ENCODE data around the gene MED27. TPM values are rescaled to one million over a fixed set of nuclear protein-coding genes. Genes with fewer than 3 reads are reported as not detected.

The MED27 gene
- total RNA-seq, 1 experiment from 2014 or later: 38.4 TPM

GRCh38 chr9:131879911-131880290 is 199.8 kb downstream of the MED27 start:
- intact Hi-C loops (cut with micrococcal nuclease): no loop called here
- Histone ChIP-seq H3K27ac (ENCODE audit: low read length) (no peak overlapping the region), H3K9me2 (replicated peaks; ENCODE audit: low read length) (no peaks in the 10 kb centered on the region), H3K4me2 (ENCODE audit: low read length) (no peak overlapping the region), H2AFZ (ENCODE audit: low read length) (no peak overlapping the region), H3K79me2 (ENCODE audit: low read length) (no peaks in the 10 kb centered on the region), H3K9ac (ENCODE audit: low read length) (no peak overlapping the region), H3K9me3 (ENCODE audit: low read length) (no peaks in the 10 kb centered on the region), H3F3A (ENCODE audit: low read length, unreplicated experiment) (no peaks in the 10 kb centered on the region), H3K4me3 (ENCODE audit: low read length) (no peak overlapping the region), H4K20me1 (ENCODE audit: low read length) (no peaks in the 10 kb centered on the region), H3K27me3 (ENCODE audit: low read length) (no peaks in the 10 kb centered on the region), H3K4me1 (ENCODE audit: insufficient read depth, low read length) (peaks cover 15% of the 10 kb centered on the region), H3K36me3 (ENCODE audit: low read depth, low read length) (no peaks in the 10 kb centered on the region)
- ATAC-seq (no peak), DNase-seq (no peak)
- ChIA-PET POLR2A (ENCODE audit: unreplicated experiment) (no interaction called here), CTCF (no interaction called here)
- TF ChIP-seq CTCF (conservative IDR thresholded peaks at IDR 0.05; ENCODE audit: low read depth, low read length) (no peak), EZH2 (IDR thresholded peaks at IDR 0.05; ENCODE audit: low read length, unreplicated experiment) (no peak), EZH2phosphoT487 (IDR thresholded peaks at IDR 0.05; ENCODE audit: borderline replicate concordance, low read length) (no peak)
- BruUV-seq (replicated peaks): no TSS peak

GRCh38 chr9:131879181-131879910 is 200.3 kb downstream of the MED27 start:
- Histone ChIP-seq H4K20me1 (ENCODE audit: low read length) (no peaks in the 10 kb centered on the region), H3K4me3 (ENCODE audit: low read length) (no peak overlapping the region), H3K9me2 (replicated peaks; ENCODE audit: low read length) (no peaks in the 10 kb centered on the region), H3K9me3 (ENCODE audit: low read length) (no peaks in the 10 kb centered on the region), H3K27me3 (ENCODE audit: low read length) (no peaks in the 10 kb centered on the region), H2AFZ (ENCODE audit: low read length) (no peak overlapping the region), H3F3A (ENCODE audit: low read length, unreplicated experiment) (no peaks in the 10 kb centered on the region), H3K4me2 (ENCODE audit: low read length) (no peak overlapping the region), H3K4me1 (ENCODE audit: insufficient read depth, low read length) (peaks cover 15% of the 10 kb centered on the region), H3K79me2 (ENCODE audit: low read length) (no peaks in the 10 kb centered on the region), H3K27ac (ENCODE audit: low read length) (no peak overlapping the region), H3K9ac (ENCODE audit: low read length) (no peak overlapping the region), H3K36me3 (ENCODE audit: low read depth, low read length) (no peaks in the 10 kb centered on the region)
- intact Hi-C loops (cut with micrococcal nuclease): no loop called here
- TF ChIP-seq CTCF (conservative IDR thresholded peaks at IDR 0.05; ENCODE audit: low read depth, low read length) (no peak), EZH2 (IDR thresholded peaks at IDR 0.05; ENCODE audit: low read length, unreplicated experiment) (no peak), EZH2phosphoT487 (IDR thresholded peaks at IDR 0.05; ENCODE audit: borderline replicate concordance, low read length) (no peak)
- ATAC-seq: no peak
- DNase-seq: no peak
- BruUV-seq (replicated peaks): no TSS peak
- ChIA-PET CTCF (no interaction called here), POLR2A (ENCODE audit: unreplicated experiment) (no interaction called here)

- Histone ChIP-seq H3K9me2 (replicated peaks; ENCODE audit: low read length) (no peaks in the 10 kb centered on the region), H3F3A (ENCODE audit: low read length, unreplicated experiment) (no peaks in the 10 kb centered on the region), H3K4me2 (ENCODE audit: low read length) (no peak overlapping the region; the same call in 1 of the 2 replicates), H3K36me3 (ENCODE audit: low read depth, low read length) (no peaks in the 10 kb centered on the region), H3K9me3 (ENCODE audit: low read length) (no peaks in the 10 kb centered on the region), H3K27me3 (ENCODE audit: low read length) (no peaks in the 10 kb centered on the region), H2AFZ (ENCODE audit: low read length) (no peak overlapping the region), H3K4me1 (ENCODE audit: insufficient read depth, low read length) (peaks cover 15% of the 10 kb centered on the region), H3K4me3 (ENCODE audit: low read length) (no peak overlapping the region), H3K9ac (ENCODE audit: low read length) (no peak overlapping the region), H3K27ac (ENCODE audit: low read length) (peak overlapping the region; percentile 8; the same call in 1 of the 2 replicates), H4K20me1 (ENCODE audit: low read length) (no peaks in the 10 kb centered on the region), H3K79me2 (ENCODE audit: low read length) (no peaks in the 10 kb centered on the region)
- POLR2A ChIA-PET (ENCODE audit: unreplicated experiment): no interaction called here
- ATAC-seq: no peak
- DNase-seq: no peak
- CTCF ChIA-PET: no interaction called here
- no TSS peak for BruUV-seq (replicated peaks)
- no peak for TF ChIP-seq CTCF (conservative IDR thresholded peaks at IDR 0.05; ENCODE audit: low read depth, low read length)
- no peak for TF ChIP-seq EZH2 (IDR thresholded peaks at IDR 0.05; ENCODE audit: low read length, unreplicated experiment)
- no peak for TF ChIP-seq EZH2phosphoT487 (IDR thresholded peaks at IDR 0.05; ENCODE audit: borderline replicate concordance, low read length)
- intact Hi-C loops (cut with micrococcal nuclease): no loop called here
Observed at GRCh38 chr9:131876486-131876885, 203.2 kb downstream of the MED27 start.
